ENCODE measurements around the gene PDSS2.

The PDSS2 gene

GRCh38 chr6:107110200-107110599 lies 349.2 kb downstream of the PDSS2 start:
- H2AK5ac ChIP-seq (ENCODE audit: low read length, severe bottlenecking), result no peak overlapping the region
- H2BK5ac ChIP-seq (ENCODE audit: low read depth, low read length, poor library complexity, severe bottlenecking), result no peak overlapping the region
- no peak overlapping the region for H3K4me3 ChIP-seq (ENCODE audit: insufficient read depth in 1 of 2, low read depth in 1 of 2, low read length in 2 of 2)
- H2BK120ac ChIP-seq (ENCODE audit: low read depth, low read length), result no peak overlapping the region
- peaks cover 22% of the 10 kb centered on the region for H3K79me1 ChIP-seq (replicated peaks; ENCODE audit: low read length, poor library complexity, severe bottlenecking)
- H2AFZ ChIP-seq (ENCODE audit: low read depth, low read length), result no peak overlapping the region
- no peak overlapping the region for H2BK12ac ChIP-seq (ENCODE audit: low read length in 2 of 2)
- H3K4me1 ChIP-seq (ENCODE audit: control insufficient read depth, insufficient read depth, low read depth, low read length), result peaks cover 15% of the 10 kb centered on the region
- H4K91ac ChIP-seq (ENCODE audit: low read length), result no peak overlapping the region
- H3K4me2 ChIP-seq (ENCODE audit: low read length, poor library complexity, severe bottlenecking), result no peak overlapping the region
- H3K4ac ChIP-seq (ENCODE audit: low read depth in 1 of 2, low read length in 2 of 2), result no peak overlapping the region
- 91% methylated on average over 1 of the region's 1 CpG for WGBS
- H3K27ac ChIP-seq (ENCODE audit: low read length, poor library complexity, severe bottlenecking), result no peak overlapping the region
- no peak overlapping the region for H2BK15ac ChIP-seq (ENCODE audit: low read depth, poor library complexity, severe bottlenecking)
- H3K9me3 ChIP-seq (ENCODE audit: control insufficient read depth, low read length), result no peaks in the 10 kb centered on the region
- DNase-seq, result peak; percentile 26
- H3K9ac ChIP-seq (ENCODE audit: low read length), result no peak overlapping the region
- no peak overlapping the region for H3K14ac ChIP-seq (ENCODE audit: low read length in 2 of 2)
- H3K36me3 ChIP-seq (ENCODE audit: control insufficient read depth in 1 of 2, insufficient read depth in 2 of 2, low read depth in 1 of 2, low read length in 2 of 2), result peaks cover 0 to 5% of the 10 kb centered on the region in 2 experiments
- no peak overlapping the region for H3K18ac ChIP-seq (ENCODE audit: low read depth in 1 of 2, low read length in 2 of 2)
- H3K23ac ChIP-seq (ENCODE audit: low read length in 2 of 2), result no peak overlapping the region
- H3K27me3 ChIP-seq (ENCODE audit: control insufficient read depth in 1 of 2, insufficient read depth in 1 of 2, low read length in 2 of 2), result no peaks in the 10 kb centered on the region
- H4K8ac ChIP-seq (ENCODE audit: low read length), result no peak overlapping the region

GRCh38 chr6:107108201-107108890 lies 351.0 kb downstream of the PDSS2 start:
- H4K91ac ChIP-seq (ENCODE audit: low read length), result no peak overlapping the region
- H3K36me3 ChIP-seq (ENCODE audit: control insufficient read depth in 1 of 2, insufficient read depth in 2 of 2, low read depth in 1 of 2, low read length in 2 of 2), result peaks cover 0 to 5% of the 10 kb centered on the region in 2 experiments
- H3K4me1 ChIP-seq (ENCODE audit: control insufficient read depth, insufficient read depth, low read depth, low read length), result peaks cover 11% of the 10 kb centered on the region
- H3K23ac ChIP-seq (ENCODE audit: low read length in 2 of 2), result no peak overlapping the region
- no peak overlapping the region for H3K9ac ChIP-seq (ENCODE audit: low read length)
- H2BK120ac ChIP-seq (ENCODE audit: low read depth, low read length), result no peak overlapping the region
- H2AFZ ChIP-seq (ENCODE audit: low read depth, low read length), result no peak overlapping the region
- WGBS, result 97% methylated on average over 17 of the region's 17 CpGs
- no peaks in the 10 kb centered on the region for H3K27me3 ChIP-seq (ENCODE audit: control insufficient read depth in 1 of 2, insufficient read depth in 1 of 2, low read length in 2 of 2)
- H2AK5ac ChIP-seq (ENCODE audit: low read length, severe bottlenecking), result no peak overlapping the region
- H3K79me1 ChIP-seq (replicated peaks; ENCODE audit: low read length, poor library complexity, severe bottlenecking), result peaks cover 20% of the 10 kb centered on the region
- no peak overlapping the region for H3K18ac ChIP-seq (ENCODE audit: low read depth in 1 of 2, low read length in 2 of 2)
- no peak overlapping the region for H3K14ac ChIP-seq (ENCODE audit: low read length in 2 of 2)
- H3K27ac ChIP-seq (ENCODE audit: low read length, poor library complexity, severe bottlenecking), result no peak overlapping the region
- no peak overlapping the region for H2BK5ac ChIP-seq (ENCODE audit: low read depth, low read length, poor library complexity, severe bottlenecking)
- no peak overlapping the region for H2BK15ac ChIP-seq (ENCODE audit: low read depth, poor library complexity, severe bottlenecking)
- no peak overlapping the region for H3K4ac ChIP-seq (ENCODE audit: low read depth in 1 of 2, low read length in 2 of 2)
- no peak overlapping the region for H4K8ac ChIP-seq (ENCODE audit: low read length)
- H3K9me3 ChIP-seq (ENCODE audit: control insufficient read depth, low read length), result no peaks in the 10 kb centered on the region
- H3K4me3 ChIP-seq (ENCODE audit: insufficient read depth in 1 of 2, low read depth in 1 of 2, low read length in 2 of 2), result no peak overlapping the region
- no peak overlapping the region for H3K4me2 ChIP-seq (ENCODE audit: low read length, poor library complexity, severe bottlenecking)
- no peak for DNase-seq
- H2BK12ac ChIP-seq (ENCODE audit: low read length in 2 of 2), result no peak overlapping the region

- Histone ChIP-seq H3K18ac (ENCODE audit: low read depth in 1 of 2, low read length in 2 of 2) (no peak overlapping the region), H3K4me3 (ENCODE audit: insufficient read depth in 1 of 2, low read depth in 1 of 2, low read length in 2 of 2) (no peak overlapping the region), H3K4me2 (ENCODE audit: low read length, poor library complexity, severe bottlenecking) (no peak overlapping the region), H3K36me3 (ENCODE audit: control insufficient read depth in 1 of 2, insufficient read depth in 2 of 2, low read depth in 1 of 2, low read length in 2 of 2) (peaks cover 0 to 5% of the 10 kb centered on the region in 2 experiments), H3K14ac (ENCODE audit: low read length in 2 of 2) (no peak overlapping the region), H3K4ac (ENCODE audit: low read depth in 1 of 2, low read length in 2 of 2) (no peak overlapping the region), H3K23ac (ENCODE audit: low read length in 2 of 2) (no peak overlapping the region), H2BK5ac (ENCODE audit: low read depth, low read length, poor library complexity, severe bottlenecking) (no peak overlapping the region), H3K79me1 (replicated peaks; ENCODE audit: low read length, poor library complexity, severe bottlenecking) (peaks cover 22% of the 10 kb centered on the region), H4K91ac (ENCODE audit: low read length) (no peak overlapping the region), H3K9me3 (ENCODE audit: control insufficient read depth, low read length) (no peaks in the 10 kb centered on the region), H3K27me3 (ENCODE audit: control insufficient read depth in 1 of 2, insufficient read depth in 1 of 2, low read length in 2 of 2) (no peaks in the 10 kb centered on the region), H3K9ac (ENCODE audit: low read length) (no peak overlapping the region), H2AFZ (ENCODE audit: low read depth, low read length) (no peak overlapping the region), H2BK12ac (ENCODE audit: low read length in 2 of 2) (no peak overlapping the region), H2BK15ac (ENCODE audit: low read depth, poor library complexity, severe bottlenecking) (no peak overlapping the region), H2BK120ac (ENCODE audit: low read depth, low read length) (no peak overlapping the region), H3K4me1 (ENCODE audit: control insufficient read depth, insufficient read depth, low read depth, low read length) (peaks cover 12% of the 10 kb centered on the region), H2AK5ac (ENCODE audit: low read length, severe bottlenecking) (no peak overlapping the region), H4K8ac (ENCODE audit: low read length) (no peak overlapping the region), H3K27ac (ENCODE audit: low read length, poor library complexity, severe bottlenecking) (no peak overlapping the region)
- WGBS, result 89% methylated on average over 4 of the region's 4 CpGs
- DNase-seq, result no peak
Observed at GRCh38 chr6:107107791-107108190, 351.6 kb downstream of the PDSS2 start.

- Histone ChIP-seq H3K4me1 (ENCODE audit: control insufficient read depth, insufficient read depth, low read depth, low read length) (peaks cover 12% of the 10 kb centered on the region), H2AFZ (ENCODE audit: low read depth, low read length) (no peak overlapping the region), H3K79me1 (replicated peaks; ENCODE audit: low read length, poor library complexity, severe bottlenecking) (peaks cover 26% of the 10 kb centered on the region)
Observed at GRCh38 chr6:107106165-107106564, 353.2 kb downstream of the PDSS2 start.

More at GRCh38 chr6:107106165-107106564, 353.2 kb downstream of the PDSS2 start:
- H3K36me3 ChIP-seq (ENCODE audit: control insufficient read depth in 1 of 2, insufficient read depth in 2 of 2, low read depth in 1 of 2, low read length in 2 of 2), result peaks cover 0 to 5% of the 10 kb centered on the region in 2 experiments
- DNase-seq, result no peak
- no peak overlapping the region for H2BK120ac ChIP-seq (ENCODE audit: low read depth, low read length)
- no peak overlapping the region for H3K9ac ChIP-seq (ENCODE audit: low read length)
- H4K8ac ChIP-seq (ENCODE audit: low read length), result no peak overlapping the region
- no peaks in the 10 kb centered on the region for H3K9me3 ChIP-seq (ENCODE audit: control insufficient read depth, low read length)
- H3K27me3 ChIP-seq (ENCODE audit: control insufficient read depth in 1 of 2, insufficient read depth in 1 of 2, low read length in 2 of 2), result no peaks in the 10 kb centered on the region
- H2BK15ac ChIP-seq (ENCODE audit: low read depth, poor library complexity, severe bottlenecking), result no peak overlapping the region
- no peak overlapping the region for H3K18ac ChIP-seq (ENCODE audit: low read depth in 1 of 2, low read length in 2 of 2)
- no peak overlapping the region for H2BK12ac ChIP-seq (ENCODE audit: low read length in 2 of 2)
- H3K23ac ChIP-seq (ENCODE audit: low read length in 2 of 2), result no peak overlapping the region
- no peak overlapping the region for H2BK5ac ChIP-seq (ENCODE audit: low read depth, low read length, poor library complexity, severe bottlenecking)
- no peak overlapping the region for H3K14ac ChIP-seq (ENCODE audit: low read length in 2 of 2)
- H4K91ac ChIP-seq (ENCODE audit: low read length), result no peak overlapping the region
- no peak overlapping the region for H2AK5ac ChIP-seq (ENCODE audit: low read length, severe bottlenecking)
- H3K4me3 ChIP-seq (ENCODE audit: insufficient read depth in 1 of 2, low read depth in 1 of 2, low read length in 2 of 2), result no peak overlapping the region
- 80% methylated on average over 1 of the region's 3 CpGs for WGBS
- H3K27ac ChIP-seq (ENCODE audit: low read length, poor library complexity, severe bottlenecking), result no peak overlapping the region
- H3K4me2 ChIP-seq (ENCODE audit: low read length, poor library complexity, severe bottlenecking), result no peak overlapping the region
- H3K4ac ChIP-seq (ENCODE audit: low read depth in 1 of 2, low read length in 2 of 2), result no peak overlapping the region
